IMR-90 (cell line): ENCODE measurements around the gene PLA2G4C. TPM values are rescaled to one million over a fixed set of nuclear protein-coding genes. Genes with fewer than 3 reads are reported as not detected.

Source experiments
- ATAC-seq: fragments of 200-7000 bp; cut with Tn5 transposase; 2 replicates; pipeline ENCODE4 v1.9.1; 2020; ENCODE audit warnings: low read depth, mild to moderate bottlenecking, moderate library complexity
- BruUV-seq: library from RNA; stranded (reverse); fragments of 400-500 nt; replicated peaks from 2 replicates; lab custom pipeline; 2021; lab: Mats Ljungman, UMichigan
- CTCF ChIA-PET: fragments of 300-600 bp; formaldehyde crosslinking; extraction: SDS; loops from one replicate; lab custom pipeline; 2021; ENCODE audit warnings: antibody characterized with exemption; lab: Yijun Ruan, JAX
- POLR2A ChIA-PET: fragments of 300-600 bp; sonication (Branson Sonifier 250); formaldehyde crosslinking; loops from one replicate; lab custom pipeline; 2022; ENCODE audit warnings: antibody characterized with exemption; ENCODE audit not compliant: unreplicated experiment; lab: Charles Lee
- DNase-seq: peaks from one replicate; pipeline ENCODE4 v3.0.0; 2013
- H2AFZ ChIP-seq: replicated peaks from 2 replicates; pipeline ENCODE3; 2013; ENCODE audit warnings: low read length, mild to moderate bottlenecking; ENCODE audit not compliant: poor library complexity
- H2AK5ac ChIP-seq: 2 replicates; pipeline ENCODE4 v1.6.1; 2013; ENCODE audit warnings: low read depth, low read length, inconsistent platforms
- H2AK9ac ChIP-seq: replicated peaks from 2 replicates; pipeline ENCODE3; 2013; ENCODE audit warnings: mild to moderate bottlenecking, low read depth, low read length, moderate library complexity; ENCODE audit not compliant: poor library complexity
- H2BK120ac ChIP-seq: 2 replicates; pipeline ENCODE4 v1.6.1; 2013; ENCODE audit warnings: low read depth, low read length, inconsistent platforms
- H2BK15ac ChIP-seq: 3 replicates; pipeline ENCODE4 v1.6.1; 2013; ENCODE audit warnings: low read depth, low read length, inconsistent platforms
- H2BK20ac ChIP-seq: 2 replicates; pipeline ENCODE4 v1.6.1; 2013; ENCODE audit warnings: low read depth, mild to moderate bottlenecking, inconsistent platforms, low read length, moderate library complexity
- H2BK5ac ChIP-seq: 2 replicates; pipeline ENCODE4 v1.6.1; 2013; ENCODE audit warnings: mild to moderate bottlenecking, low read depth, low read length, inconsistent platforms; ENCODE audit not compliant: poor library complexity, severe bottlenecking
- H3K14ac ChIP-seq: replicated peaks from 2 replicates; pipeline ENCODE4 v1.6.1; 2013; ENCODE audit warnings: low read depth, low read length, inconsistent platforms
- H3K18ac ChIP-seq: 2 replicates; pipeline ENCODE4 v1.6.1; 2013; ENCODE audit warnings: low read depth, low read length, control low read depth
- H3K23ac ChIP-seq: 2 replicates; pipeline ENCODE4 v1.6.1; 2013; ENCODE audit warnings: low read depth, low read length, inconsistent platforms
- H3K27ac ChIP-seq: 2 replicates; pipeline ENCODE4 v1.5.1; 2013; ENCODE audit warnings: mild to moderate bottlenecking, control low read depth, low read length; ENCODE audit not compliant: insufficient read depth
- H3K27me3 ChIP-seq: 2 replicates; pipeline ENCODE4 v1.6.1; 2013; ENCODE audit warnings: low read length; ENCODE audit not compliant: control insufficient read depth, insufficient read depth
- H3K36me3 ChIP-seq: 2 replicates; pipeline ENCODE4 v1.6.1; 2013; ENCODE audit warnings: low read length, mixed read lengths; ENCODE audit not compliant: control insufficient read depth, insufficient read depth
- H3K4ac ChIP-seq: 2 replicates; pipeline ENCODE4 v1.6.1; 2013; ENCODE audit warnings: low read depth, low read length, inconsistent platforms
- H3K4me1 ChIP-seq: 2 replicates; pipeline ENCODE4 v1.6.1; 2013; ENCODE audit warnings: low read length, mixed read lengths; ENCODE audit not compliant: control insufficient read depth, insufficient read depth
- H3K4me2 ChIP-seq: 2 replicates; pipeline ENCODE4 v1.6.1; 2013; ENCODE audit warnings: low read depth, mild to moderate bottlenecking, control low read depth, low read length, moderate library complexity
- H3K4me3 ChIP-seq: 2 replicates; pipeline ENCODE4 v1.5.1; 2013; ENCODE audit warnings: low read depth, mild to moderate bottlenecking, control low read depth, low read length, moderate library complexity; ENCODE audit not compliant: insufficient read depth
- H3K56ac ChIP-seq: 2 replicates; pipeline ENCODE4 v1.6.1; 2013; ENCODE audit warnings: low read length, inconsistent platforms; ENCODE audit not compliant: insufficient read depth; ENCODE audit errors: extremely low read depth
- H3K79me1 ChIP-seq, 2 experiments: 2 replicates each; pipeline ENCODE4 v1.6.1; 2013; ENCODE audit warnings: low read length in 2 of 2, inconsistent platforms in 1 of 2, low read depth in 1 of 2
- H3K9ac ChIP-seq: 2 replicates; pipeline ENCODE4 v1.6.1; 2013; ENCODE audit warnings: low read depth, low read length, control low read depth
- H3K9me1 ChIP-seq: 2 replicates; pipeline ENCODE4 v1.6.1; 2013; ENCODE audit warnings: low read length, inconsistent platforms; ENCODE audit not compliant: insufficient read depth
- H3K9me3 ChIP-seq: 2 replicates; pipeline ENCODE4 v1.6.1; 2013; ENCODE audit warnings: low read length; ENCODE audit not compliant: control insufficient read depth, insufficient read depth
- H4K20me1 ChIP-seq: 2 replicates; pipeline ENCODE4 v1.6.1; 2013; ENCODE audit warnings: low read length, inconsistent platforms; ENCODE audit not compliant: insufficient read depth
- H4K5ac ChIP-seq: 2 replicates; pipeline ENCODE4 v1.6.1; 2013; ENCODE audit warnings: mild to moderate bottlenecking, low read depth, low read length, control low read depth
- H4K8ac ChIP-seq, 2 experiments: 2 replicates each; pipeline ENCODE4 v1.6.1; 2013; ENCODE audit warnings: low read depth in 2 of 2, low read length in 2 of 2, control low read depth in 1 of 2, inconsistent platforms in 1 of 2
- H4K91ac ChIP-seq: 2 replicates; pipeline ENCODE4 v1.6.1; 2013; ENCODE audit warnings: low read depth, low read length, inconsistent platforms; ENCODE audit not compliant: insufficient read depth
- BHLHE40 ChIP-seq: fragments of 150-350 bp; IDR thresholded peaks from 2 replicates; pipeline ENCODE4 v1.6.1; 2016; ENCODE audit warnings: mild to moderate bottlenecking, low read depth, low read length
- RAD21 ChIP-seq: IDR thresholded peaks from 2 replicates; pipeline ENCODE4 v1.6.1; 2012; ENCODE audit warnings: low read length, improper control_type of control experiment
- WGBS, 2 experiments: methylation state at CpG; one replicate each; pipeline versions ENCODE4 v1.1.5 to v1.1.7; 2013; ENCODE audit warnings: missing lambda C conversion rate in 2 of 2; ENCODE audit not compliant: insufficient read length in 1 of 2; ENCODE audit errors: extremely low coverage in 2 of 2; 5-methylcytosine and 5-hydroxymethylcytosine counted together
- dilution Hi-C: fragments of 300-500 bp; cut with HindIII; formaldehyde crosslinking; loops from one replicate; pipeline ENCODE4 v1.14.3; 2018; ENCODE audit warnings: low sequenced_read_pairs; ENCODE audit not compliant: unreplicated experiment
- in situ Hi-C: fragments of 300-500 bp; cut with MboI; formaldehyde crosslinking; loops from 3 replicates; pipeline ENCODE4 v1.14.3; 2019; ENCODE audit warnings: low sequenced_read_pairs, inconsistent platforms, mixed read lengths
- intact Hi-C: fragments of 100-400 bp; cut with micrococcal nuclease; formaldehyde crosslinking; loops from 2 replicates; pipeline ENCODE4 v1.10.0; 2022
- polyA plus RNA-seq, 3 experiments: library from polyadenylated mRNA; depleted of rRNA; stranded (reverse); fragments of >200 nt; gene quantifications; 2 replicates each; pipeline ENCODE4 v1.2.3, GENCODE V29; 2012; ENCODE audit warnings: low replicate concordance in 1 of 3
- total RNA-seq: library from RNA; depleted of rRNA; stranded (reverse); fragments of >200 nt; gene quantifications from 2 replicates; pipeline ENCODE4 v1.2.3, GENCODE V29; 2012

PLA2G4C gene
- total and polyA plus RNA-seq, 2 of the 4 experiments (the other 2 are of a cell fraction): 4.3 to 5.7 TPM

DNA sequence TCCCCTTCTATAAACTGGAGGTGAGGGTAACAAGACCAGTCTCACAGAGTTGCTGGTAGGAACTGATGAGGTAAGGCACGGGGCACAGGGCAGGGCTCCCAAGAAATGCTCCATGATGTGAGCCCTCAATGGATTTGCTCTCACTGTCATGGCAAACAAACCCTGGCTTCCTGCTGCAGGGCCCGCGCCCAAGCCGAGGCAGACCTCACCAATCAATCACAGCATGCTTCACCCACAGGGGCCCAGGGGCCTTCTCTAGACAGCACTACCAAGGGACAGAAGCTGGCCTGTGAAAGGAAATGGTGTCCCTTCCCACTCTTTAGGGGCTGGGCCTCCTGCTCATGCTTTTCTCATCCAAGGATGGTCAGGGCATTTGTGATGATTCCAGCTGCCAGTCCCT is 25.9 kb upstream of the PLA2G4C start:
- Histone ChIP-seq H2BK20ac (no peak overlapping the region), H3K56ac (no peak overlapping the region), H3K4me3 (no peak overlapping the region), H3K4me1 (no peaks in the 10 kb centered on the region), H4K20me1 (no peaks in the 10 kb centered on the region; the same call in 1 of the 2 replicates), H2BK5ac (no peak overlapping the region), H3K36me3 (peaks cover 12% of the 10 kb centered on the region), H3K9ac (no peak overlapping the region), H2AK5ac (no peak overlapping the region), H3K27me3 (no peaks in the 10 kb centered on the region), H3K4ac (no peak overlapping the region), H3K14ac (no peak overlapping the region), H2AK9ac (no peak overlapping the region), H3K9me1 (no peaks in the 10 kb centered on the region), H4K5ac (no peak overlapping the region), H4K91ac (no peak overlapping the region), H2AFZ (no peak overlapping the region), H3K79me1 (no peaks in the 10 kb centered on the region), H3K4me2 (no peak overlapping the region), H3K9me3 (no peaks in the 10 kb centered on the region), H3K18ac (no peak overlapping the region), H4K8ac (no peak overlapping the region), H2BK120ac (no peak overlapping the region), H2BK15ac (no peak overlapping the region), H3K23ac (no peak overlapping the region), H3K27ac (no peak overlapping the region)
- ChIA-PET POLR2A (no interaction called here), CTCF (no interaction called here)
- no TSS peak for BruUV-seq
- no peak for ATAC-seq
- WGBS, 2 experiments: 100% methylated on average over 1 of the region's 4 CpGs; no CpG with 5 or more reads in 1 of the 2 experiments
- DNase-seq: no peak
- in situ Hi-C loops (no loop called here), intact Hi-C loops (no loop called here), dilution Hi-C loops (no loop called here)
- TF ChIP-seq RAD21 (no peak), BHLHE40 (no peak)
